D341Med (cell line): ENCODE data around the gene SAMHD1.
"Not testable (repeated sequence)": the region's sequence is repeated elsewhere in the genome, so short reads cannot be mapped to it uniquely, and the experiment has no call there.

Experiments used
- DNase-seq: peaks from one replicate; pipeline ENCODE4 v3.0.0; 2012; ENCODE audit warnings: low spot score

The SAMHD1 gene

DNA sequence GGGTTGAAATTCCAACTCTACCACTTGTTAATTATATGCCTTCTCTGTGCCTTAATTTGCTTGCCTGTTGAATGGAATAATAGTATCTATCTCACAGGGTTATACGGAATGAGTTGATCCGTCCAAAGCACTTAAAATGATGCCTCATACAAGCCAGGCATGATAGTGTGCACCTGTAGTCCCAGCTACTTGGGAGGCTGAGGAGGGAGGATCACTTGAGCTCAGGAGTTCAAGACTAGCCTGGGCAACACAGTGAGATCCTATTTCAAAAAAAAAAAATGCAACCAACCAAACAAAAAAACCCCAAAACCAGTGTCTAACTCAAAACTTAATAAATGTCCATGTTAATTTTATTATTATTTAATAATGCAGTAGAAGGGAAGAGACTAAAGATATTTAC, 35.3 kb downstream of the SAMHD1 start:
- no peak for DNase-seq

DNA sequence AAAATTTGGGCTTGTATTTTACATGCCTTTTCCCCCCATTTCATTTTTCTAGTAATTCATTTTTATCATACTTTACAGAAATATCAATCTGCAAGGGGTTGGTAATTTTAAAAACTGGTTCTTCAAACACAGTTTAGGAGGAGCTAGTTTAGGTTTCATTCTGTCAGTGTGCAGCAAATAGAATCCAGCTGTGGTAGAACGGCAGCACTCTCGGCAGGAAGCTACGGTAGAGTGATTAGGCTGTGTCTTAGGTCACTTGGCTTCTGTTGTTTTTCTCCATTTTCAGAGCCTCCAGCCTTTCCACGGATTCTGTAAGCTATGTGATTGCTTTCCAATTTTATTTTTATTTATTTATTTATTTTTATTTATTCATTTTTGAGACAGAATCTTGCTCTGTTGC, 42.9 kb downstream of the SAMHD1 start:
- no peak for DNase-seq

DNA sequence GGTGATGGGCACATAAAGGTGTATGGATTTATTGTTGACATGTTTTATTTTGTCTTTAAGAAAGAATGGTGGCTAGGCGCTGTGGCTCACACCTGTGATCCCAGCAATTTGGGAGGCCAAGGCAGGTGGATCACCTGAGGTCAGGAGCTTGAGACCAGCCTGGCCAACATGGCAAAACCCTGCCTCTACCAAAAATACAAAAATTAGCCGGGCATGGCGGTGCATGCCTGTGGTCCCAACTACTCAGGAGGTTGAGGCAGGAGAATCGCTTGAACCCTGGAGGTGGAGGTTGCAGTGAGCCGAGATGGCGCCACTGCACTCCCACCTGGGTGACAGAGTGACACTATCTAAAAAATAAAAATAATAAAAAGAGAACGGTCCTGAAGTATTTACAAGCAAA, 45.4 kb downstream of the SAMHD1 start:
- DNase-seq: not testable (repeated sequence)

DNA sequence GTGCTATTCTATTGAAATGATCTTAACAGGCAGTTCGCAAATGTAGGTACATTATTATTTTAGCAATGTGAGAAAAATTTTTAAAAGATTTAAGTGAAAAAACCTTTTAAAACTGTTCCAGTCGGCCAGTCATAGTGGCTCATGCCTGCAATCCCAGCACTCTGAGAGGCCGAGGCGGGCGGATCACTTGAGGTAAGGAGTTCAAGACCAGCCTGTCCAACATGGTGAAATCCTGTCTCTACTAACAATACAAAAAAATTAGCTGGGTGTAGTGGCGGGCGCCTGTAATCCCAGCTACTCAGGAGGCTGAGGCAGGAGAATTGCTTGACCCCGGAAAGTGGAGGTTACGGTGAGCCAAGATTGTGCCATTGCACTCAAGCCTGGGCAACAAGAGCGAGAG, 45.9 kb downstream of the SAMHD1 start:
- DNase-seq: not testable (repeated sequence)

DNA sequence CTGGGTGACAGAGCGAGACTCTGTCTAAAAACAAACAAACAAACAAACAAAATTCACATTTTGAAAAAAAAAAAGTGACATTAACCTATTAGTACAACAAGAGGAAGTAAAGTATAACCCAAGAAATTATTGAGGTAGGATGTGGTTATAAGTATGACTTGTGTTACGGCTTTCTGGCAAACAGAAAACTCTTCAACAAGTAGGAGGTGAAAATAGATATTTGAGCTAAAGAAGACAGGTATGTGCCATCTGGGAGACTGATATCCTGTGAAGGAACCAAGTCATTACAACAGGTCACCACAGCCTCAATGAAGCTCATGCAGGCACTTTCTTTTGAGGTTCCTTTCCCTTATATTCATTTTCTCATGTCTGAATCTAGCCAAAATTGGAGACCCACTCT, 46.8 kb downstream of the SAMHD1 start:
- DNase-seq: no peak

DNA sequence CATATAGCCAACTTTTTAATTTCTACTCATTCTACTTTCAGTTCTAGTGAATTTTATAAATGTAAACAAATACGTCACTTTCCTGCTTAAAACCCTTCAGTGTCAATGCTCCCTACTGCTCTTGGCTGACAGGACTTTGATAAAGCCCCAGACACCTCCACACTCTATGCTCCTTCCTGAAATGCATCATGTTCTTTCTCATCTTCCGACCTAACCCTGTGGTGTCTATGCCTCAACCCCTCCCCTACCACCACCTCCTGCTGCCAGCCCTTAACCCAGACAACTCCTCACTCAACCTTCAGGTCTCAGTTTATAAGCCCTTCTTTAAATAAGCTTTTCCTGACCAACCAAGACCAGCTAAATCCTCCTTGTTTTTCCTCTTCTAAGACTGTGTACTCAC, 56.5 kb downstream of the SAMHD1 start:
- no peak for DNase-seq

DNA sequence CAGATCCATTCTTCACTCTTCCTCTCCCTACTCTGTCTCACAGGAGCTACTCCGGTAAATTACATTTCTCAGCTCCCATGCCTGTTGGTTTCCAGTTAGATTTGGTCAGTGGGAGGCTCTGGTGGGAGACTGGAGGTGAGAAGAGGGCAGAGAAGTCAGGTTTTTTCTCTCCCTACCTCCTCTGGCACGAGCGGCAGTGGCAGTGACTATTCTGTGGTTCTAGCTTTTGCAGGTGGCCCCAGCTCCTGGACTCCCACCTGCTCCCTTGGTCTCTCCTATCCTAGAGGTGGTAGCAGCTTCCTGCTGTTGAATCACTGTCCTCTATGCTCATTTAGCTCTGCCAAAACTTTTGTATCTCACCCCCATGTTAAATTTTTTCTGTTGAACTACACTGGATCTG, 57.7 kb downstream of the SAMHD1 start:
- DNase-seq: no peak

DNA sequence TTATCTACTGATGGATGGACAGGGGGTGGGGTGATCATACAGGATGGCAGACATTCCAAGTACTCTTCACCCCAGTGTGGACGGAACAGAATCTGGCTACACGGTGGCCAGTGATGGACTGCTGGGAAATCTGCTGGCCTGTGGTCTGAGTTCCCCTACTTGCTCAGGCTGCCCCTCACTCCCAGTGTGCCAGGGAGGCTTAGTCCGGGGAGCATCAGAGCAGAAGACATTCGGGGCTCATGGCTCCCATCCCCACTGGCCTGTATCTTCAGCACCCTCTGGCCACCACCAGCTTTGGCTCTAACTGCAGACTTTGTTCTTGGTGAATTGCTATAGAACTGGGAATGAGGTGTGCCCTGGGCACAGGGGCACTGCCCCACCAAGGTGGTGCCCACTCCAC, 60.3 kb downstream of the SAMHD1 start:
- no peak for DNase-seq

DNA sequence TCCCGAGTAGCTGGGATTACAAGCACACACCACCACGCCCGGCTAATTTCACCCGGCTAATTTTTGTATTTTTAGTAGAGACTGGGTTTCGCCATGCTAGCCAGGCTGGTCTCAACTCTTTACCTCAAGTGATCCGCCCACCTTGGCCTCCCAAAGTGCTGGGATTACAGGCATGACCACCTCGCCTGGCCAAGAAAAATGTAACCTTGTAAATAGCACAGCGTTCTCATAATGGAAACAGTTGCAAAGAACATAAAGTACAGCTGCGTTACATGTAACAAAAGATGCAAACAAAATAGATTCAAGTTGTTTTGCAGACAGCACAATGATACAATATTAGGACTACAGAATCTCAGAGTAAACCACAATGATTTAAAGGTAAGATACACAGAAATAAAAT, 60.9 kb downstream of the SAMHD1 start:
- DNase-seq: no peak

DNA sequence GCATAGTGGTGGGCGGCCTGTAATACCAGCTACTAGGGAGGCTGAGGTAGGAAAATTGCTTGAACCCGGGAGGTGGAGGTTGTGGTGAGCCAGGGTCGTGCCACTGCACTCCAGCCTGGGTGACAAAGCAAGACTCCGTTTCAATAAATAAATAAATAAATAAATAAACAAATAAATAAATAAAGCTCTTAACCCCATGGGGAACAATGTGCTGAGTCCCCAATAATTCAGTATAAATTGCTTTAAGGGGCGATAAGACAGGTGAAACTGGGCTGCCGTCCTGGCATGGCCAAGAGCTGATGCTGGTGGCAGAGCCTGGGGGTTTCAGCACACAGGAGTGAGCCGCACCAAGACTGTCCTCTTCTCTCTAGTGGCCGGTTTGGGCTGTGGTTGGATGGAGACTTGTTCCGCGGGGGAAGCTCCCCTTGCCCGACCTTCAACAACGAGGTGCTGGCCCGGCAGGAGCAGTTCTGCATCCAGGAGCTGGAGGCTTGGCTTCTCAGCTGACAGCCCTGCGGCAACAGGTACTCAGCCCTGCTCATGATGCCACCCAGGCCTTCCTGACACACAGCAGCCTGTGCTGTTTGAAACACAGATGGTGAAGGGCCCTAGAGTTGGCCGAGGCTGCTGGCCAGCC, 62.5 kb downstream of the SAMHD1 start:
- no peak for DNase-seq

DNA sequence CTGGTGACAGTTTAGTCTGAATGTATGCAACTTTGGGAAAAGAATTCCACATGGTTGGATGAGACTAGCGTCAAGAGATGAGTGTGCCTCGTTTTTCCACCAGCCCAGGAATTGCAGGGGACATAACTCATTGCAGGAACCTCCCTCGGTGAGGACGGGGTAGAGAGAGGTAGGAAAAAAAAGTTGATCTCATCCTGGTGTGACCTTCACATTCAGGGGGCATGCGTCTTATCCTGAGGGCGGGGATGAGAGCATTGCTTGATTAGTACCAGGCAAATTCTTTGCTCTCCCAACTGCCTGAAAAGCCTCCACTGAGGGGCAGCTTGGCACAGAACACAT, 63.8 kb downstream of the SAMHD1 start:
- DNase-seq: no peak

DNA sequence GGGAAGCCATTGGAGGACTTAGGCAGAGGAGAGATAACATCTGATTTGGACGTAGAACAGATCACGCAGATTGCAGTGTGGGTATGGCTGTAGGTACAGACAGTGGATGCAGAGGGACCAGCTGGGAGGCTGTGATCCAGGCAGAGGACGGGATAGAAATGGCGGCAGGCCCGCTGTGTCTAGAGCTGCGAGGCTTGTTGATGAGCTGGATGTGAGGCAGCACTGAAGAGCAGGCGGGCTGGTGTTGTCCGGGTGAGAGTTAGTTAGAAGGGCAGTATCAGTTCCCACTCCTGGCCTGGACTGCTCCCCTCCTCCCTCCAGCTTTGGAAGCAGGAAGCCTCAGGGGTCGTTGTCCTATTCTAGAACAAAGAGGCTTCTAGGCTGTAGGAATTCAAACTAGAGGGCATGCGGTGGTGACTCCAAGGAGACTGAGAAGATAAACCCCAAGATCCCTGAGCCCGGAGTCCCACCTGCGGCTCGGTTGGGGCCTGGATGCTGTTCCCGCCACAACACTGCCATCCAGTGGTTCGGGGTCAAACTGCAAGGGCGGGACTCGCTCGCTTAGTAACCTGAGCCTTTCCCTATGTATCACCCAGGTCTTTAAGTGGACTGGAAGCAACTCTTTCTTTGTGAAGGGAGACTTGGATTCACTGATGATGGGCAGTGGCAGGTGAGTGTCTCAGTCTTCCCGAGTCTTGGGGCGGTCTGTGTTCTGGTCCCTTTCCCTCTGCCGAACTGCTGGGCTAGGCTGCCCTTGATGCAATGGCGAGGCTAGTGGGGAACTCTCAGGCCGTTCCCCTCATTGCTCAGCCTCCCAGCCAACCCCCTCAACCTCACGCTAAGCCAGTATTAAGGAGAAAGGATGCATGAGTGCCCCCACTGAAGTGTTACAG, 64.4 kb downstream of the SAMHD1 start:
- peak; percentile 94 for DNase-seq

DNA sequence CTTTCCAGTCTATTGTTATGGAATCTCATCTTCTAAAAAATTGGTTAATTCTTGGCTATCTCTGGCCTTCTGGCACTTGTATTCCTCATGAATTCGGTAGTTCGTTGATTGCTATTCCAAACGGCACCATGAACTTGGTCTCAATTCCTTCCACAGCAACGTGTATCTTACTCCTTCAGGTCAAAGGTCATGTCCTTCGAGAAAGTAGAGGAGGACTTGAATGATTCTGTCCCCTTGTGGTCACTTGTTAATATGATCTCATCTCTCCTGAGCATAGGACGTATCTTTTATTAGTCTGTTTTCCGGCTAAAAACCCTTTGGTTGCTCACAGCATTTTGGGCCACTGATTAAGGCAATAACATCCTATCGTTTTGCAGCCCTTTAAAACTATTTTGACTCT, 66.2 kb downstream of the SAMHD1 start:
- DNase-seq: no peak

DNA sequence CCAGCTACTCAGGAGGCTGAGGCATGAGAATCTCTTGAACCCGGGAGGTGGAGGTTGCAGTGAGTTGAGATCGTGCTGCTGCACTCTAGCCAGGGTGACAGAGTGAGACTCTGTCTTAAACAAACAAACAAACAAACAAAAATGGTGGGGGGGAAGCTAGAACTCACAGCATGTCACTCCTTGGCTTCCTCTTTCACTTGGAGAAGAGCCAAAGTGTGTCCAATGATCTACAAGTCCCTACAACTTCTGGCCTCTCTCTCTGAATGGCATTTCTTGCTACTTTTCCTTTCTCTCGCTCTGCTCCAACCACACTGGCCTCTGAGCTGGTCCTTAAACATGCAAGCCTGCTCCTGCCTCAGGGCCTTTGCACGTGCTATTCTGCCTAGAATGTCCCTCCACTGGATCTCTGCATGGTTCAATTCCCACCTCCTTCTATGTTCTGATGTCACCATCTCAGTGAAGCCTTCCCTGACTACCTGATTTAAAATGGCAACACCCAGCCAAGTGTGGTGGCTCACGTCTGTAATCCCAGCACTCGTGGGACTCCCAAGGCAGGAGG, 67.5 kb downstream of the SAMHD1 start:
- no peak for DNase-seq

DNA sequence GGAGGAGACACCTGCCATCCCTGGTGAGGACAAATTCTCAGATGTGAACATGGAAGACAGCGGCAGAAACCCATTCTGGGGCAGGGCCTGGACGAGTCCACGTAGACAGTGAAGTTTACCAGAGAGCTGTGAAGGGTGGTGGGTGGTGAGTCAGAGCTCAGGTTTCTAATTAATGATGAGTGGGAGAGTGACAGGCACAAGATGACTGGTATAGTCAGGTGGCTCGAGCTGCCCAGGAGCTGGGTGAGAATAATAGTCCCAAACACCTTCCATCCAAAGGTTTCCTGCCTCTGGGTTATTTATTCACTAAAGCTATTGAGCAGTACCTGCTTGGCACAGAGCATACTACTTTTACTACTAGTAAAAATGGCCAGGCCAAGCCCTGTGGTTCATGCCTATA, 69.6 kb downstream of the SAMHD1 start:
- DNase-seq: no peak

DNA sequence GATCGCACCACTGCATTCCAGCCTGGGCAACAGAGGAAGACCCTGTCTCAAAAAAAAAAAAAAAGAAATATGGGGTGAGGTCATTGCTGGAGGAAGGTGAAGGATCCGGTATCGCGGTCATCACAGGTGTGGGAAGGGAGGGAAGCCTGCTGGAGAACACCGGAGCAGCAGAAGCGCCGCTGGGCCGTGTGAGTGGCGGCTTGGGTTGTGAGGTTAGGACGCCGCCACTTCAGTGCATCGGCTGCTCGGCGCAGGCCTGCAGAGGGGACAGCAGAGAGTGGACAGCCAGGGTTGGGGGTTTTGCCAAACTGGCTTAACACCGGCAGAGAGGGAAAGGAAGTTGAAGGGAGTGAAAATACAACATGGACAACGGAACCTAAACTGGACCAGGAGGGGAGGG, 70.2 kb downstream of the SAMHD1 start:
- DNase-seq: no peak

DNA sequence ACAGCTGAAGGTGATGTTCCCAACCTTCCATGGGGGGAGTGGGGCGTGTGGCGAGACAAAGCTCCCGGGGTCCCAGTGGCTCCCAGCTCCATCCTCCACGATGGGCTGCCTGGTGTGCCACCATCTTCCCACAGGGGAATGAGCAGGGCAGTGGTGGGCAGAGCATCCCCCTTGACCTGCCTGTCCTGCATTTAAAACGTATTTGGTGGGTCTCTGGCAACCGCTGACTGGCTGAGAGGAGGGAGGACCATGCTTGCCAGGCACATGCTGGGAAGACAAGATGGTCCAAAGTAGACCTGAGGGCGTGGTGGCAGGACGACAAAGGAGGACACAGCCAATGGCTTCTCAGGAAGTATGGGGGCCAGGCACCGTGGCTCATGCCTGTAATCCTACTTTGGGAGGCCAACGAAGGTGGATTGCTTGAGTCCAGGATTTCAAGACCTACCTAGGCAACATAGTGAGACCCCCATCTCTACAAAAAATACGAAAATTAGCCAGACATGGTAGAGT, 70.7 kb downstream of the SAMHD1 start:
- DNase-seq: no peak

DNA sequence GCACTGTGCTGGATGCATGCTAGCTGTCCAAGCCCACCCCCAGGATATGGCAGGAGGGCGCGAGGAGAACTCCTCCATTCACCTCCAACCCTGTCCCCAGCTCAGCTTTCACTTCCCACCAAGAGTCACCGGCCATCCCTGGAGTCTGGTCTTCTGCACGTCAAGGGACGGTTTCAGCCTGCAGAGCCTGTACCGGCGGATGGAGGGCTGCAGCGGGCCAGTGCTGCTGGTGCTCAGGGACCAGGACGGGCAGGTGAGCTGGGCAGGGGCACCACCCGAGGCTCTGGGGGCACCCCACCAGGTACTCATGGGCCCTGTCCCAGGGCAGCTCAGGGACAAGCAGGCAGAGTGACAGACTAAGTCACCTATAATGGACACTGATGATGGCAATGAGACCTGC, 72.6 kb downstream of the SAMHD1 start:
- no peak for DNase-seq

DNA sequence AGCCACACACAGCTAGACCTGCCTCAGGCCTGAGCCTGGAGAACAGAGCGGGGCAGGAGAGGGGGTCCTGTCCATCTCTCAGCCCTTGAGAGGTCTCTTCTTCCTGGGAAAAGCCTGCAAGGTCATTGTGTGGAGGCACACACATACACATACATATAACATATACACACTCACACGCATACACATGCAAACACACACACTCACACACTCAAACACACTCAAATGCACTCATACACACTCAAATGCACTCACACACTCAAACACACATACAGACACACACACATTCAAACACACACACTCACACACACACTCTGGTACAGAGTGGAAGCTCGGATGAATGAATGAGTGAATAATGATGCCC, 75.1 kb downstream of the SAMHD1 start:
- DNase-seq: no peak

DNA sequence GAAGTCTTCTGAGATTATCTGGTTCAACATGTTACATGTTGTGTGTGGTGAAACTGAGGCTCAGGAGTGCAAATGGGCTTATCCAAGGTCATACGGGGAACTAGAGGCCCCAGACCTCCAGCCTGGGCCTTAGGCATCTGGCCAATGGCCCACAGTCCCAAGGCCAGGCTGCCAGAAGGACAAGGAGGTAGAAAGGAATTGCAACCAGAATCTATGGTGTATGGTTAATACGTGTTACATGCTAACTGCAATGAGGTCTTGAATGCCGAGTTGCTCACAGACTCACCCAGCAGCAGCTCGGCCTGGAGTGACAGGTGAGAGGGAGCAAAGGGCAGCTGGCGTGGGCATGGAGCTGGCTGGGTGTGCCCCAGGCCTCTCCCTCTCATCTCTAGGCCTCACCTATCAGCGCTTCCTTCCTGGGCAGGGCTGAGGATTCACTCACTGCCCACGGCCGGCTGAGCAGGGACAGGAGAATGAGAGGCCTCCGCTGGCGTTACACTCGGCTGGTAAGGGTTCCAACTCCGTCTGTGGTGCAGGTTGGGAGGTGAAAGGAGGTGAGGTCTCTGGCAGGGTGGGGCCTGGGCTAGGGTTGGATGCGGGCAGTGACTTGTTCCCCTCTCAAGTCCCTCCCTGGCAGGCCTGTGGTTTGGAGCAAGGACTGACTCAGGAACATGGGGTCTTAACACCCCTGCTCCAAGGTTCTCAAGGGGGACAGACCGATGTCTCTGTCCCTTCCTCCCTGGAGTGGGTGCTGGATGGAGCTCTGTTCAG, 75.6 kb downstream of the SAMHD1 start, which contains the start of gene TLDC2:
Gene TLDC2, plus strand, starts transcription at position 437 of the 771 bp plus-strand sequence. Its CDS starts 37 bp downstream, at position 474.
- no peak for DNase-seq

DNA sequence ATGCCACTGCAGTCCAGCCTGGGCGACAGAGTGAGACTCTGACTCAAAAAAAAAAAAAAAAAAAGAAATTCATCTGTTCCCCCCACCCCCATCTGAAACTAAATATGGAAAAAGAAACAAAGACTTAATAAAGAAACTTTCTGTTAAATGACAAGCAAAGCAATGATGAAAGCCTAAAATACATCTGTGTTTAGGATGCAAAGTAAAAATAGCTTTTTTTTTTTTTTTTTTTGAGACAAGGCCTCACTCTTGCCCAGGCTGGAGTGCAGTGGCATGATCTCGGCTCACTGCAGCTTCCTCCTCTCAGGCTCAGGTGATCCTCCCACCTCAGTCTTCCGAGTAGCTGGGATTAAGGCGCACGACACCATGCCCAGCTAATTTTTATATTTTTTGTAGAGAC, 76.4 kb downstream of the SAMHD1 start:
- not testable (repeated sequence) for DNase-seq

DNA sequence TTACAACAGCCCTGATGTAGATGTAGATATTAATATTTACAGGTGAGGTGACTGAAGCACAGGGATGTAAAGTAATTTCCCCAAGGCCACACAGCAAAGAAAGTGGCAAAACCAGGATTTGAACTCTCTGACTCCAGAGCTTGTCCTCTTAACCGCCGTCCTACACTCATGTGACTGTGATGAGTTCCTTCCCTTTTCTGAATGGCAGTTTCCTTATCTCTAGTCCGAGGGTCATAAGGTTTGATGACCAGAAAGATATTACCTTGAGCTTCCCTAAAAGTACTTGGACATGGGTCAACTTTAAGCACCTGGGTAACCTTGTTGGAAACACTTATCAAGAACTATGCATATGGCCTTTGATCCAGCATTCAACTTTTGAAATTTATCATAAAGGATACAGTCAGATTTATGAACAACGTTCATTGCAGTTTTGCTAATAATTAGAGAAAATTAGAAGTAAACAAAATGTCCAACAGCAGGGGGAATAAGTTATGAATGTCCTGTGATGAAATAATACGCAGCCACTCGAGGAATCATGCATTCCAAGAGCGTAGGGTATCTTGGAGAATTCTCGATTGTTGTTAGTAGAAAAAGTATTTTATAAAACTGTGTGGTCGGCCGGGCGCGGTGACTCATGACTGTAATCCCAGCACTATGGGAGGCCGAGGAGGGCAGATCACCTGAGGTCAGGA, 77.9 kb downstream of the SAMHD1 start:
- no peak for DNase-seq
